ENCODE results near the gene SLC12A6. TPM values are rescaled to one million over a fixed set of nuclear protein-coding genes. Genes with fewer than 3 reads are reported as not detected.
"Not testable (repeated sequence)": the region's sequence is repeated elsewhere in the genome, so short reads cannot be mapped to it uniquely, and the experiment has no call there.

SLC12A6 gene
- total RNA-seq, 4 donors from 2014 or later: 9.2 to 52.6 (median 26.9) TPM

- Histone ChIP-seq H3K27me3 (no peaks in the 10 kb centered on the region), H3K4me3 (no peak overlapping the region), H3K4me1 (peaks cover 0 to 12% (median 4%) of the 10 kb centered on the region in 4 donors), H3K36me3 (peaks cover 0 to 24% (median 7%) of the 10 kb centered on the region in 4 donors), H3K27ac (no peak overlapping the region), H3K9me3 (no peaks in the 10 kb centered on the region)
- 79 to 83% methylated on average over 6 to 9 of the region's 9 CpGs for WGBS, 2 donors (ENCODE audit: low coverage in 1 of 2)
- no peak for TF ChIP-seq EP300 (IDR thresholded peaks at IDR 0.05; ENCODE audit: low read depth)
- TF ChIP-seq POLR2A (IDR thresholded peaks at IDR 0.05): no peak
- TF ChIP-seq CTCF (IDR thresholded peaks at IDR 0.05): no peak
- no peak for TF ChIP-seq POLR2AphosphoS5 (IDR thresholded peaks at IDR 0.05)
- in situ Hi-C loops (cut with MboI; ENCODE audit: low pct_ligation_motif_present in 1 of 4, low pct_unique_long_range_greater_than_20kb in 1 of 4, low sequenced_read_pairs in 3 of 4): loop anchor here in 3 of 4 donors (25.0 kb wide), 3 partner anchors 118 to 268 kb away; partner anchors contain the start of genes EMC4 (in 1 of the 3), EMC7 (in 1 of the 3) and PGBD4 (in 1 of the 3)
- intact Hi-C loops (cut with DNase I; ENCODE audit: low total_unique reads): no loop called here
- DNase-seq: no peak
Observed at GRCh38 chr15:34355241-34355640, 17.7 kb upstream of the SLC12A6 start.

DNA sequence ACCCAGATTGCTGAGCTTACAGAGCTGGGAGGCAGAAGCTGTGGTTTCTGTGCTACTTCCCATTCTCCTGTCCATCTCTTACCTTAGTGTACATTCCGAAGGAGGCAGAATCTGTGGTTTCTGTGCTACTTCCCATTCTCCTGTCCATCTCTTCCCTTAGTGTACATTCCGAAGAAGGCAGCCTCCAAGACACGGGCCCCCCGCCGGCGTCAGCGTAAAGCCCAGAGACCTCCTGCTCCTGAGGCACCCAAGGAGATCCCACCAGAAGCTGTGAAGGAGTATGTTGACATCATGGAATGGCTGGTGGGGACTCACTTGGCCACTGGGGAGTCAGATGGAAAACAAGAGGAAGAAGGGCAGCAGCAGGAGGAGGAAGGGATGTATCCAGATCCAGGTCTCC, 16.7 kb upstream of the SLC12A6 start:
- peaks cover 0 to 24% (median 7%) of the 10 kb centered on the region in 4 donors for H3K36me3 ChIP-seq
- DNase-seq: no peak
- peaks cover 0 to 3% (median 0%) of the 10 kb centered on the region in 4 donors for H3K4me1 ChIP-seq
- WGBS, 2 donors (ENCODE audit: low coverage in 1 of 2): 97 to 98% methylated on average over 5 to 7 of the region's 7 CpGs
- no peak overlapping the region for H3K4me3 ChIP-seq
- in situ Hi-C loops (cut with MboI; ENCODE audit: low pct_ligation_motif_present in 1 of 4, low pct_unique_long_range_greater_than_20kb in 1 of 4, low sequenced_read_pairs in 3 of 4) (loop anchor here in 3 of 4 donors (25.0 kb wide), 3 partner anchors 117 to 267 kb away; partner anchors contain the start of genes EMC4 (in 1 of the 3), EMC7 (in 1 of the 3) and PGBD4 (in 1 of the 3)), intact Hi-C loops (cut with DNase I; ENCODE audit: low total_unique reads) (loop anchor here (5.0 kb wide), 1 partner anchor 1298 kb away; no protein-coding TSS in a partner anchor)
- no peaks in the 10 kb centered on the region for H3K9me3 ChIP-seq
- H3K27me3 ChIP-seq: no peaks in the 10 kb centered on the region
- no peak overlapping the region for H3K27ac ChIP-seq
- TF ChIP-seq EP300 (IDR thresholded peaks at IDR 0.05; ENCODE audit: low read depth): no peak

GRCh38 chr15:34353627-34354026, 16.0 kb upstream of the SLC12A6 start:
- TF ChIP-seq POLR2A (IDR thresholded peaks at IDR 0.05) (no peak), POLR2AphosphoS5 (IDR thresholded peaks at IDR 0.05) (no peak), EP300 (IDR thresholded peaks at IDR 0.05; ENCODE audit: low read depth) (no peak), CTCF (IDR thresholded peaks at IDR 0.05) (no peak)
- Histone ChIP-seq H3K4me3 (no peak overlapping the region), H3K27me3 (no peaks in the 10 kb centered on the region), H3K36me3 (peaks cover 0 to 17% (median 4%) of the 10 kb centered on the region in 4 donors), H3K9me3 (no peaks in the 10 kb centered on the region), H3K27ac (no peak overlapping the region), H3K4me1 (no peaks in the 10 kb centered on the region)
- in situ Hi-C loops (cut with MboI; ENCODE audit: low pct_ligation_motif_present in 1 of 4, low pct_unique_long_range_greater_than_20kb in 1 of 4, low sequenced_read_pairs in 3 of 4): loop anchor here in 3 of 4 donors (25.0 kb wide), 3 partner anchors 116 to 266 kb away; partner anchors contain the start of genes EMC4 (in 1 of the 3), EMC7 (in 1 of the 3) and PGBD4 (in 1 of the 3)
- intact Hi-C loops (cut with DNase I; ENCODE audit: low total_unique reads): loop anchor here (5.0 kb wide), 1 partner anchor 1299 kb away; no protein-coding TSS in a partner anchor
- DNase-seq: no peak
- 67% methylated on average over 2 of the region's 2 CpGs; no CpG with 5 or more reads in 1 of the 2 donors for WGBS, 2 donors (ENCODE audit: low coverage in 1 of 2)

DNA sequence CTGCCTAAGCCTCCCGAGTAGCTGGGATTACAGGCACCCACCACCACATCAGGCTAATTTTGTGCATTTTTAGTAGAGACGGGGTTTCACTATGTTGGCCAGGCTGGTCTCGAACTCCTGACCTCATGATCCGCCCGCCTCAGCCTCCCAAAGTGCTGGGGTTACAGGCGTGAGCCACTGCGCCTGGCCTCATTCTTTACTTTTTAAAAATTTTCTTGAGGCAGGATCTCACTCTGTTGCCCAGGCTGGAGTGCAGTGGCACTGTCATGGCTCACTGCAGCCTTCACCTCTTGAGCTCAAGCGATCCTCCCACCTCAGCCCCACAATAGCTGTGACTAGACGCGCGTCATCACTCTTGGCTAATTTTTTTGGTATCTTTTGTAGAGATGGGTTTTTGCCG, 15.4 kb upstream of the SLC12A6 start:
- H3K27me3 ChIP-seq, DNase-seq, H3K4me3 ChIP-seq, H3K9me3 ChIP-seq, H3K27ac ChIP-seq, H3K4me1 ChIP-seq: not testable (repeated sequence)
- intact Hi-C loops (cut with DNase I; ENCODE audit: low total_unique reads): loop anchor here (5.0 kb wide), 1 partner anchor 1299 kb away; no protein-coding TSS in a partner anchor
- H3K36me3 ChIP-seq: peaks cover 0 to 14% (median 1%) of the 10 kb centered on the region in 4 donors
- in situ Hi-C loops (cut with MboI; ENCODE audit: low pct_ligation_motif_present in 1 of 4, low pct_unique_long_range_greater_than_20kb in 1 of 4, low sequenced_read_pairs in 3 of 4): loop anchor here in 3 of 4 donors (25.0 kb wide), 3 partner anchors 116 to 266 kb away; partner anchors contain the start of genes EMC4 (in 1 of the 3), EMC7 (in 1 of the 3) and PGBD4 (in 1 of the 3)
- 97% methylated on average over 12 of the region's 12 CpGs; no CpG with 5 or more reads in 1 of the 2 donors for WGBS, 2 donors (ENCODE audit: low coverage in 1 of 2)

- WGBS, 2 donors (ENCODE audit: low coverage in 1 of 2): 81 to 100% methylated on average over 2 to 4 of the region's 4 CpGs
- Histone ChIP-seq H3K27me3 (no peaks in the 10 kb centered on the region), H3K4me3 (no peak overlapping the region), H3K27ac (no peak overlapping the region), H3K9me3 (no peaks in the 10 kb centered on the region), H3K36me3 (no peaks in the 10 kb centered on the region), H3K4me1 (no peaks in the 10 kb centered on the region)
- DNase-seq: no peak
- in situ Hi-C loops (cut with MboI; ENCODE audit: low pct_ligation_motif_present in 1 of 4, low pct_unique_long_range_greater_than_20kb in 1 of 4, low sequenced_read_pairs in 3 of 4): loop anchor here (10.0 to 25.0 kb wide), 4 partner anchors 105 to 262 kb away; partner anchors contain the start of genes EMC4 (in 1 of the 4), EMC7 (in 1 of the 4) and PGBD4 (in 1 of the 4)
- TF ChIP-seq POLR2A (IDR thresholded peaks at IDR 0.05): no peak
- no peak for TF ChIP-seq CTCF (IDR thresholded peaks at IDR 0.05)
- TF ChIP-seq POLR2AphosphoS5 (IDR thresholded peaks at IDR 0.05): no peak
- no peak for TF ChIP-seq EP300 (IDR thresholded peaks at IDR 0.05; ENCODE audit: low read depth)
- intact Hi-C loops (cut with DNase I; ENCODE audit: low total_unique reads): loop anchor here (5.0 to 10.0 kb wide), 2 partner anchors 245 to 1303 kb away; partner anchors contain the start of genes EMC7 and PGBD4
Observed at GRCh38 chr15:34349769-34350168, 12.2 kb upstream of the SLC12A6 start.

All from transverse colon (tissue), 4 donors.